Kasumi-1 (cell line): ENCODE measurements around the gene PTGES.

Experiments
- DNase-seq, 2 experiments: peaks; one replicate each; lab custom pipeline; 2025; lab: John Stamatoyannopoulos, UW

Gene PTGES

GRCh38 chr9:129719135-129719534, 33.7 kb downstream of the PTGES start:
- no peak for DNase-seq

GRCh38 chr9:129718647-129719046, 34.2 kb downstream of the PTGES start:
- DNase-seq = no peak

- DNase-seq = no peak
Measured at GRCh38 chr9:129717991-129718390, 34.9 kb downstream of the PTGES start.

GRCh38 chr9:129716091-129716490, 36.8 kb downstream of the PTGES start:
- no peak for DNase-seq

- DNase-seq = no peak
Measured at GRCh38 chr9:129714511-129715061, 38.3 kb downstream of the PTGES start.

- no peak for DNase-seq
Measured at GRCh38 chr9:129713402-129713679, 39.5 kb downstream of the PTGES start.

- no peak for DNase-seq
Measured at GRCh38 chr9:129712634-129713401, 40.0 kb downstream of the PTGES start.

GRCh38 chr9:129710169-129710453, 42.7 kb downstream of the PTGES start:
- no peak for DNase-seq

- no peak for DNase-seq
Measured at GRCh38 chr9:129709438-129710168, 43.2 kb downstream of the PTGES start.

- no peak for DNase-seq
Measured at GRCh38 chr9:129708793-129709192, 44.0 kb downstream of the PTGES start.

GRCh38 chr9:129704807-129705206, 48.0 kb downstream of the PTGES start:
- no peak for DNase-seq

- DNase-seq = no peak
Measured at GRCh38 chr9:129703667-129704355, 49.0 kb downstream of the PTGES start.

- DNase-seq = no peak
Measured at GRCh38 chr9:129702589-129703520, 50.0 kb downstream of the PTGES start.

GRCh38 chr9:129701549-129701948, 51.3 kb downstream of the PTGES start:
- DNase-seq = no peak

- no peak for DNase-seq
Measured at GRCh38 chr9:129701054-129701453, 51.8 kb downstream of the PTGES start.

- no peak for DNase-seq
Measured at GRCh38 chr9:129698254-129698757, 54.5 kb downstream of the PTGES start.

GRCh38 chr9:129697656-129698253, 55.1 kb downstream of the PTGES start:
- no peak for DNase-seq

GRCh38 chr9:129696944-129697655, 55.7 kb downstream of the PTGES start:
- no peak for DNase-seq

GRCh38 chr9:129695870-129696269, 57.0 kb downstream of the PTGES start:
- no peak for DNase-seq

GRCh38 chr9:129694243-129694646, 58.6 kb downstream of the PTGES start:
- no peak for DNase-seq

GRCh38 chr9:129693741-129694140, 59.1 kb downstream of the PTGES start:
- DNase-seq = no peak
